HG03571 (cell line): ENCODE results near the gene AGBL2.
"Not testable (repeated sequence)": the region's sequence is repeated elsewhere in the genome, so short reads cannot be mapped to it uniquely, and the experiment has no call there.

Experiments
- ATAC-seq: cut with Tn5 transposase; IDR thresholded peaks from one replicate; pipeline ENCODE4 v1.9.1; 2021; ENCODE audit not compliant: unreplicated experiment

Gene AGBL2

DNA sequence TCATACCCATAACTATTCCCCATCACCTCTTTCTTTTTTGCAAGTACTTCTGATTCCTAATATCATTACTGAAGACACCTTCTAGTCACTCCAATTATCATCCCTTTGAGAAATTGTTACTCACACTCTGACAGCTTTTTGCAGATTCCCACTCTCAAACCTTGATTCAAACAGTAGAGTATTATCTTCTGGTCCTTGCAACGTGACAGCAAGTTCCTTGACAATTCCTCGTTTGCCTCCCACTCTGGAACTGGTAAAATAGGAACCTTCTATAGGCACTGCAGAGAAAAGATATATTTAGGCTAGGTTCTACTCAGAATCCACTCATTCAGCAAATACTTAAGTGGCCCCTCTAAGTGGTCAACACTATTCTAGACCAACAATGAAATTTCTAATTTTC lies 23.2 kb downstream of the AGBL2 start:
- no peak for ATAC-seq

DNA sequence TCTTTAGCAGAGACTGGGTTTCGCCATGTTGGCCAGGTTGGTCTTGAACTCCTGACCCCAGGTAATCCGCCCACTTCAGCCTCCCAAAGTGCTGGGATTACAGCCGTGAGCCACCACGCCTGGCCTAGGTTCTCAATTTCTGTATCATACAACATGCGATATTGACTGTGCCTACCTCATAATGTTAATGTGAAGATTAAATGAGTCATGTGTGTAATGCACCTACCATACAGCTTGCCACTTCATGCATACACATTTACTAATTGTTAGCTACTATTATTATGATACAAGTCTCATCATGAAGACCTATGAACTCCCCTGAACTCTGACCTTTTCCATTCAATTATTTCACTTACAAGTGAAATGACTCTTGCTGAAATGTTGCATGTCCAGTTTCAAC lies 25.7 kb downstream of the AGBL2 start:
- no peak for ATAC-seq

DNA sequence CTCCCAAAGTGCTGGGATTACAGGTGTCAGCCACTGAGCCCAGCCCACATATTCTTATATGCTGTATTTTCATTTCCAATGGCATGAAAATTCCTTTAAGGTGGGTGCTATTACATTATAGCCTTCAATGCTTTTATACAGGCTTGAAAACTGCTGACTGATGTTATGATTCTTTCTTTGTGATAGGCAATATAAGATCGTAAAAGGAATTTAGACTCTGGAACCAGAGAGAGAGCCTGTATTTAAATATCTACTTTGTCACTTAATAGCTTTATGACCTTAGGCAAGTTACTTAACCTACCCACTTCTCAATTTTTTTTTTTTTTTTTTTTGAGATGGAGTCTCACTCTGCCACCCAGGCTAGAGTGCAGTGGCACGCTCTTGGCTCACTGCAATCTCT lies 26.2 kb downstream of the AGBL2 start:
- no peak for ATAC-seq

GRCh38 chr11:47688111-47688510 lies 27.1 kb downstream of the AGBL2 start:
- ATAC-seq = no peak

DNA sequence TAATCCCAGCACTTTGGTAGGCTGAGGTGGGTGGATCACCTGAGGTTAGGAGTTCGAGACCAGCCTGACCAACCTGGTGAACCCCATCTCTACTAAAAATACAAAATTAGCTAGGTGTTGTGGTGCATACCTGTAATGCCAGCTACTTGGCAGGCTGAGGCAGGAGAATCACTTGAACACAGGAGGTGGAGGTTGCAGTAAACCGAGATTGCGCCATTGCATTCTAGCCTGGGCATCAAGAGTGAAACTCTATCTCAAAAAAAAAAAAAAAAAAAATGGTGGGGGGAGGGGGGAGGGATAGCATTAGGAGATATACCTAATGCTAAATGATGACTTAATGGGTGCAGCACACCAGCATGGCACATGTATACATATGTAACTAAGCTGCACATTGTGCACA lies 28.5 kb downstream of the AGBL2 start:
- ATAC-seq = not testable (repeated sequence)

DNA sequence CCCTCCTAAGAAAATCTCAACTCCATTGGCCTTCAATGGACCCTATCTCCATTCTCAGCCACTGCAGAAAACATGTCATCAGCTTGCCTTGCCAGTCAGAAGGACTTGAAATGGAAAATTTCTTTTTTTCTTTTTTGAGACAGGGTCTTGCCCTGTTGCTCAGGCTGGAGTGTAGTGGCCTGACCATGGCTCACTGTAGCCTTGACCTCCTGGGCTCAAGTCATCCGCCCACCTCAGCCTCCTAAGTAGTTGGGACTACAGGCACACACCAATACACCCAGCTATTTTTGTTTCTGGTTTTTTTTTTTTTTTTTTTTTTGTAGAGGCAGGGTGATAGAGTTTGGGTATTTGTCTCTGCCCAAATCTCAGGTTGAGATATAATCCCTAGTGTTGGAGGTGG lies 29.0 kb downstream of the AGBL2 start:
- no peak for ATAC-seq

GRCh38 chr11:47675851-47676250 lies 39.3 kb downstream of the AGBL2 start:
- ATAC-seq = no peak

DNA sequence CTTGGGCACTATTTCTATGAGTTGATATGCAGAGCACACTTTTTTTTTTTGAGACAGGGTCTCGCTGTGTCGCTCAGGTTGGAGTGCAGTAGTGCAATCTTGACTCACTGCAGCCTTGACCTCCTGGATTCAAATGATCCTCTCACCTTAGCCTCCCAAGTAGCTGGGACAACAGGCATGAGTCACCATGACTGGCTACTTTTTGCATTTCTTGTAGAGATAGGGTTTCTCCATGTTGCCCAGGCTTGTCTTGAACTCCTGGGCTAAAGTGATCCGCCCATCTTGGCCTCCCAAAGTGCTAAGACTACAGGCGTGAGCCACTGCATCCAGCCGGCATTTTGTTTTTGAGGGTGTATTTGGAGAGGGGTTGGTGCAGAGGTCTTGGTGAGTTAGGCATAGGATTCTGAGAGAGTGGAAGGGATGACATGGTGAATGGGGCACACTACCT lies 42.9 kb downstream of the AGBL2 start:
- ATAC-seq = no peak

DNA sequence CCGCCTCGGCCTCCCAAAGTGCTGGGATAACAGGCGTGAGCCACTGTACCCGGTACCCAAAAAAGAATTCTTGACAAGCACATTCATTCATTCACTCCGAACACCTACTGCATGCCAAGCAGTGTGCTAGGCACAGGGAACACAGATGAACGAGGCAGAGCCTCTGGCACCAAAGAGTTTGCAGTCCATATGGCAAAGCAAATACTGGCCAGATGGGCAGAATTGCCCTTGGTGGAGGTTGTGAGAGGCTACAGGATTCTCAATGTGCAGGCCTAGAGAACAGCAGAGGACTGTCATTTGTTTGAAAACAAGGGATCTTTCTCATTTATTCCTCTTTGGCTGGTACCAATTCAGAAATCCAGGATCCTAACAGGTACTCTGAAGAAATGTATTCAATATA lies 45.3 kb downstream of the AGBL2 start:
- ATAC-seq = no peak

GRCh38 chr11:47668665-47669064 lies 46.5 kb downstream of the AGBL2 start:
- no peak for ATAC-seq

DNA sequence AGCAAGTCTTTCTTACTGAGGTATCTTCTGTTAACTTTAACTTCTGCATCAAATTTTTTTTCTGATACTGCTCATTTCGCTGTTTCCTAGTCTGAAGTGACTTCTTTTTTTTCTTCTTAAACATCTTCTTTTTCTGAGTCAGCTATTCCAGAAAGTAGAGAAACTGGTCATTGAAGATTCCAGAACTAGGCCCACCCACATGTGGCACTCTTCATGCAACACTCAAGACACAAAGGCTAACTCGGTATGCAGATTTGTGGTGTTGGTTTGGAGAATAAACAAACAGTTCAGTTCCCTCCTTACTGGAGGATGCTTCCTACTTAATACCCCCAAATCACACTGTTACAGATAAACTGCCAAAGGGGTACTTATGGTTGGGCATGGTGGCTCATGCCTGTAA lies 47.6 kb downstream of the AGBL2 start:
- no peak for ATAC-seq

DNA sequence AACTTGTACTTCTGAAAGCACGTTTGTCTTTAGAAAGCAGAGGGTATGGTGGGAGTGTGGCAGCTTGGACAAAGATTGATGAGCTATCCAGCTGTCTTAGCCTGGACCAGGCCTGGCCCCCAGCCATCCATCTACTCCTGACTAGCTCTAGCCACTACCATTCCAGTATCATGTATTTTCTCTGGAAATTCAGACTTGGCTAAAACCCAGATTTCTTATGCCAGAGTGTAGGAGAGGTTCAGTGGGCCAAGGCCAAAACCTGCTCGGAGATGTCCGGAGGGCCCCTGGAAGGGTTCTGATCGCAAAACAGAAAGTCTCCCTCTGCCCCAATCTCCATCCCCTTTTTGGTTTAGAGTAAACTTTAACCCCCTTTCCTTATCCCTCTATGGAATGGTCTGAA lies 48.0 kb downstream of the AGBL2 start:
- no peak for ATAC-seq

- ATAC-seq = not testable (repeated sequence)
Measured at GRCh38 chr11:47664936-47665335, 50.2 kb downstream of the AGBL2 start.

DNA sequence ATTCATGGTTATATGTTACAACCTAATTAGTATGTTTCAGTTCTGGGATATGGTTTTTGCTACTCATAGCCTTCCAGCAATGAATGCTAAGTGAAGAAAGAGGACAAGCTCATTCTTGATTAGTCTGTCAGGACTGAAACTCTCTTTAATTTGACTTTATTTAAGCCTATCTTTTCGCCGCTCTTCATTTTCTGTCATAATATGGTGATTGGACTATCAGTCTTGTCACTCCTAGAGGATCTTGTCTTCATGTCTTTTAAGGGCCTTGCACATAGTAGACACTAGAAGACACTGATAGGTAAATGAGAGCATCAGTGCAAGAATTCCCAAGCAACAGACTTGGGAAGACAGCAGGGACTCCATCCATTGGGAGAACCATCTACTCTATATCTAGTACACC lies 53.9 kb downstream of the AGBL2 start:
- ATAC-seq = no peak

DNA sequence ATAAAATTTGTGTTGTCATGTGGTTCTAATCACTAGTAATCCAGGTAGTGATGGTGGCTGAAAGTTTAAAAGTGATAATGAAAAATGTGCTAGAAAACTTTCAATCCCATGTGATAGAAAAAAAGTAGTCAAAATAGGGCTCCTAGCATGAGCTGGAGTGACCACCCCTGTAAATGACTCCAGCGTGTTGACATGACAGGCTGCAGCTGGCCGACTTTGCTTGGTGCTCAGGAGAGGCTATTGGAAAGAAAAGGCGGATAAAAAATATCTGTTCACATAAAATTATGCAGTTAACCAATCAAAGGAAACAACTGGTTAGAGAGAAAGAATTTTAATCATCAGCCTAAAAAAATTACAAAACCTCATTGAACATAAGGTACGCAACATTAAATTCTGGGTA lies 55.9 kb downstream of the AGBL2 start:
- ATAC-seq = no peak

GRCh38 chr11:47656260-47656885 lies 58.8 kb downstream of the AGBL2 start:
- ATAC-seq = no peak

GRCh38 chr11:47651818-47652469 lies 63.2 kb downstream of the AGBL2 start:
- ATAC-seq = no peak

- no peak for ATAC-seq
Measured at GRCh38 chr11:47649276-47649675, 65.9 kb downstream of the AGBL2 start.

GRCh38 chr11:47646019-47646418 lies 69.2 kb downstream of the AGBL2 start:
- ATAC-seq = no peak

DNA sequence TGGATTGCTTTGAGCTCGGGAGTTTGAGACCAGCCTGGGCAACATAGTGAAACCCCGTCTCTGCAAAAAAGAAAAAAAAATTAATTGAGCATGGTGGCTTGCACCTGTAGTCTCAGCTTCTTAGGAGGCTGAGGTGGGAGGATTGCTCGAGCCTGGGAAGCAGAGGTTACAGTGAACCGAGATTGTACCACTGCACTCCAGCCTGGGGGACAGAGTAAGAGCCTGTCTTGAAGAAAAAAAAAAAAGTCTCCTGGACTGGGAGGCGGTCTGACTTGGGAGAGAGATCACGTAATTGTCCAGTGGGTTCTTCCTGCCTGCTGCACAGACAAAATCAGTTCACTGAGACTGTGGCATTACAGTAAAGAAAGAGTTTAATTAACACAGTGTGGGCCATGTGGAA lies 69.7 kb downstream of the AGBL2 start:
- ATAC-seq = no peak

GRCh38 chr11:47642099-47642855 lies 72.9 kb downstream of the AGBL2 start, which contains the start of gene MTCH2:
Gene MTCH2 (minus strand): TSS chr11:47642559. CDS start chr11:47642465, 94 bp downstream.
- ATAC-seq = peak; percentile 89

DNA sequence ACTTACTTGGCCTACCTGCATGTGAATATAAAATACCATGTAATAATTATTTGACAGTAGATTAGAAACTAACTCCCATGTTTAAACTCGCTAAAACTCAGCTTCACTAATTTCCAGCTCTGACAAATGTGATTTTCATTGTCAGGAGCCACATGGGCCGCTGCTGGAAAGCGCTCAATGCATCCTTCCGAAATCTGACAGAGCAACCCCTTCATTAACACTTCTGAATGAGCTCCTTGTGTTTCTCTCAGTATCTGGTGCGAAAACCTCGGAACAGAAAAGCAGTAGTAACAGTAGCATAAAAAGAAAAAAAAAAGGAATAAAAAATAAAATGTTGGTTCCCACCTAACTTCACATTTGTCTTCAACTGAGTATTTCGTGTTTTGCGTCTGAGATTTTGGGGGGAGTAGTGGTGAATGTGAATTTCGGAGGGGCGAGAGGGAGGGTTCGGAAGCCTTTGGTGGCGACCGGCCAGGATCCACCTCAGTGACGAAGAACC lies 73.5 kb downstream of the AGBL2 start:
- ATAC-seq = no peak
